Endothelial cell of umbilical vein (primary cell): ENCODE results near the gene GPR162.

ENCODE experiments used
- CTCF ChIP-seq, 2 donors: IDR thresholded peaks; 1 replicate in 1 of 2; 2 replicates in 1 of 2; pipeline ENCODE4 v1.5.1; 2011; ENCODE audit warnings: low read length in 2 of 2, mild to moderate bottlenecking in 2 of 2, moderate library complexity in 2 of 2, control low read depth in 1 of 2, inconsistent platforms in 1 of 2, low read depth in 1 of 2; ENCODE audit not compliant: insufficient read depth in 1 of 2; ENCODE audit errors: extremely low read depth in 1 of 2
- GATA2 ChIP-seq: IDR thresholded peaks from 2 replicates; pipeline ENCODE4 v1.7.0; 2011; ENCODE audit warnings: low read depth, mild to moderate bottlenecking, moderate library complexity, mixed read lengths, low read length; ENCODE audit not compliant: insufficient read length, insufficient read depth
- MAX ChIP-seq: IDR thresholded peaks from 2 replicates; pipeline ENCODE4 v1.6.1; 2011; ENCODE audit not compliant: insufficient read depth, insufficient read length
- MYC ChIP-seq: IDR thresholded peaks from one replicate; pipeline ENCODE4 v1.6.1; 2011; ENCODE audit warnings: mild to moderate bottlenecking, low read depth, low read length

- no peak for TF ChIP-seq MAX
- TF ChIP-seq CTCF (IDR thresholded peaks at IDR 0.05; ENCODE audit: extremely low read depth in 1 of 2, insufficient read depth in 1 of 2, low read depth in 1 of 2, low read length in 2 of 2): no peak
- TF ChIP-seq GATA2: no peak
- no peak for TF ChIP-seq MYC
Measured at GRCh38 chr12:6836851-6837250, 15.2 kb downstream of the GPR162 start.
